Hematopoietic multipotent progenitor cell treated with erythropoietin and hydrocortisone succinate and interleukin-3 and kit ligand, for 4 days (in vitro differentiated cells): ENCODE measurements around the gene USP14.
A peak's percentile ranks its signal among the peaks of the same experiment; 100 is the strongest.
"Not testable (repeated sequence)": the region's sequence is repeated elsewhere in the genome, so short reads cannot be mapped to it uniquely, and the experiment has no call there.

Source experiments
- DNase-seq: peaks from one replicate; pipeline ENCODE4 v3.0.0-alpha.2; 2015

USP14 gene

GRCh38 chr18:158128-159036 is at the start of gene USP14:
Gene USP14 (plus strand): TSS chr18:158557. CDS start chr18:158699, 142 bp downstream.
- peak; percentile 99 for DNase-seq

- not testable (repeated sequence) for DNase-seq
Observed at GRCh38 chr18:108665-109063, 49.7 kb upstream of the USP14 start.

- peak; percentile 40 for DNase-seq
Observed at GRCh38 chr18:109130-109921, 49.0 kb upstream of the USP14 start.

- peak; percentile 8 for DNase-seq
Observed at GRCh38 chr18:109922-110261, 48.5 kb upstream of the USP14 start.

GRCh38 chr18:110351-111201 is 47.8 kb upstream of the USP14 start:
- DNase-seq, result peak; percentile 4

GRCh38 chr18:111306-112014 is 46.9 kb upstream of the USP14 start:
- DNase-seq, result peak; percentile 84

GRCh38 chr18:112015-112733 is 46.2 kb upstream of the USP14 start:
- DNase-seq, result not testable (repeated sequence)

- DNase-seq, result not testable (repeated sequence)
Observed at GRCh38 chr18:120539-121260, 37.7 kb upstream of the USP14 start.

- no peak for DNase-seq
Observed at GRCh38 chr18:135045-135444, 23.3 kb upstream of the USP14 start.

GRCh38 chr18:136433-136832 is 21.9 kb upstream of the USP14 start:
- no peak for DNase-seq

GRCh38 chr18:137327-137726 is 21.0 kb upstream of the USP14 start:
- DNase-seq, result no peak

GRCh38 chr18:140670-141266 is 17.6 kb upstream of the USP14 start:
- DNase-seq, result no peak

- not testable (repeated sequence) for DNase-seq
Observed at GRCh38 chr18:142624-143296, 15.6 kb upstream of the USP14 start.

- DNase-seq, result peak; percentile 85
Observed at GRCh38 chr18:148841-149240, 9.5 kb upstream of the USP14 start.

GRCh38 chr18:154151-154550 is 4.2 kb upstream of the USP14 start:
- DNase-seq, result no peak

- DNase-seq, result no peak
Observed at GRCh38 chr18:155688-156087, 2.7 kb upstream of the USP14 start.

GRCh38 chr18:156514-157230 is 1.7 kb upstream of the USP14 start:
- no peak for DNase-seq

- peak; percentile 40 for DNase-seq
Observed at GRCh38 chr18:159037-159652, 788 bp downstream of the USP14 start.

GRCh38 chr18:159933-160332 is 1.6 kb downstream of the USP14 start:
- no peak for DNase-seq
